HG02884 (cell line): ENCODE results near the gene TKTL2.
"Not testable (repeated sequence)": the region's sequence is repeated elsewhere in the genome, so short reads cannot be mapped to it uniquely, and the experiment has no call there.

Experiments used
- ATAC-seq: cut with Tn5 transposase; IDR thresholded peaks from one replicate; pipeline ENCODE4 v1.9.1; 2021; ENCODE audit warnings: mild to moderate bottlenecking, moderate library complexity; ENCODE audit not compliant: unreplicated experiment

The TKTL2 gene

GRCh38 chr4:163447481-163447880 lies 26.1 kb downstream of the TKTL2 start:
- ATAC-seq: no peak

GRCh38 chr4:163447023-163447422 lies 26.5 kb downstream of the TKTL2 start:
- ATAC-seq: not testable (repeated sequence)

GRCh38 chr4:163440040-163440439 lies 33.5 kb downstream of the TKTL2 start:
- no peak for ATAC-seq
